ENCODE measurements around the gene BPIFB2.
"Not testable (repeated sequence)": the region's sequence is repeated elsewhere in the genome, so short reads cannot be mapped to it uniquely, and the experiment has no call there.

BPIFB2 gene, protein sequence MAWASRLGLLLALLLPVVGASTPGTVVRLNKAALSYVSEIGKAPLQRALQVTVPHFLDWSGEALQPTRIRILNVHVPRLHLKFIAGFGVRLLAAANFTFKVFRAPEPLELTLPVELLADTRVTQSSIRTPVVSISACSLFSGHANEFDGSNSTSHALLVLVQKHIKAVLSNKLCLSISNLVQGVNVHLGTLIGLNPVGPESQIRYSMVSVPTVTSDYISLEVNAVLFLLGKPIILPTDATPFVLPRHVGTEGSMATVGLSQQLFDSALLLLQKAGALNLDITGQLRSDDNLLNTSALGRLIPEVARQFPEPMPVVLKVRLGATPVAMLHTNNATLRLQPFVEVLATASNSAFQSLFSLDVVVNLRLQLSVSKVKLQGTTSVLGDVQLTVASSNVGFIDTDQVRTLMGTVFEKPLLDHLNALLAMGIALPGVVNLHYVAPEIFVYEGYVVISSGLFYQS

DNA sequence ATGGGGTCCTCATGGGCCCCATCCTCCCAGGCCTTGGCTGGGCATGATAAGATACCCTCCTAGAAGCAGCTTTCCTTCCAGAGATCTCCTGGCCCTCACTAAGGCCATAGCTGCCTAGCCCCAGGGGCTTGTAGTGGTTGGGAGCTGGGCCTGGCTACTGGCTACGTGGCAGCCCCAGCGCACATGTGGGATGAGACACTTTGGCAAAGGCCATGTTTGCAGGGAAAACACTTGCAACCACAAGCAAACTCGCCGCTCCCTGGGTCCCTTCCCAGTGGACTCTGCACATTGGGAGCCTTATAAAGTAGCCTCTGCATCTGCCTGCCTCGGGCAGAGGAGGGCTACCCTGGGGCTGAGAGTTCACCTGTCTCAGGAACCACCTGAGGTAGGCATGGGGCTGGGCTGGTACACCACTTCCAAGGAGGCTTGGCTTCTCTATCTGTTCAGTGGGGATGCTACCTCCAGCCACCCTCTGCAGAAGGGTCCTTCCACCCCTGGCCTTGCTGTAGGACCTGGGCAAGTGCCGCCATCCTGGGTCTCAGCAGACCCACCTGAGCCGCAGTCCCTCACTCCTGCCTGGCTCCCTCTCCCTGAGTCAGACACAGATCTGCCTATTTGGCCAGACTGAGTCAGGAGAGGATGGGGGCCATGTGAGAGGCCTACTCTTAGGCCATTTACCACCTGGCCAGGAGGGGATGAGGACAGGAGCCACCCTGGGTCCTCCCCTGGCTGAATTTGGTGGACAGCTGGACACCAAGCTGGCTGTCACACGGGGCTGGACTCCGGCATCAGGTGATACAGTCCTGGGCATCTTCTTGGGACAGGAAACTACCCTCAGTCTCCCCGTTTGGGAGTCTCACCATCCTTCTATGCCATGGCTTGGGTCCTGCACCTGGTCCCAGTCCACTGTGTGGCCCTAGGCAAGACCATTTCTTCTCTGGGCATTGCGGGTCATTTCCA, at the start of gene BPIFB2:
Gene BPIFB2, plus strand, starts transcription at position 329 of the 960 bp plus-strand sequence. CDS start 871 bp downstream, outside the sequence.
- DNase-seq: no peak

DNA sequence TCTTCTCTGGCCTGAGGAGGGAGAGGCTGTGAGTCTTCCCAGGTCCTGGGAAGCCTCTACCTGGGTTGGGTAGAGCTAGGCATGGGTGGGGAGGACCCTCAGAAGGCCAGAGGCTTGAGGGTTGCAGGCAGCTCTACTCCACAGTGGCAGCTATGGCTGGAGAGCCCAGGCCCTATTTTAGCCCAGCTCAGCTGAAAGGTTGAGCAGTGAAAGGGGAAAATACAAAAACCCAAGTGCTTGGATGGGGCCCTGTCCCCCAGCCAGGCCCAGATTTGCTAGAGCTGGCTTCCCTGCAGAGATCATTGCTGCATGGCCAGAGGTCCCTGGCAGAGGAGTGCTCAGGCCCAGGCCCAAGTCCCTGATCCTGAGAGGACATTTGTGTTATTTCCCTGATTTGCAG, 48.9 kb upstream of the BPIFB2 start:
- no peak for DNase-seq

DNA sequence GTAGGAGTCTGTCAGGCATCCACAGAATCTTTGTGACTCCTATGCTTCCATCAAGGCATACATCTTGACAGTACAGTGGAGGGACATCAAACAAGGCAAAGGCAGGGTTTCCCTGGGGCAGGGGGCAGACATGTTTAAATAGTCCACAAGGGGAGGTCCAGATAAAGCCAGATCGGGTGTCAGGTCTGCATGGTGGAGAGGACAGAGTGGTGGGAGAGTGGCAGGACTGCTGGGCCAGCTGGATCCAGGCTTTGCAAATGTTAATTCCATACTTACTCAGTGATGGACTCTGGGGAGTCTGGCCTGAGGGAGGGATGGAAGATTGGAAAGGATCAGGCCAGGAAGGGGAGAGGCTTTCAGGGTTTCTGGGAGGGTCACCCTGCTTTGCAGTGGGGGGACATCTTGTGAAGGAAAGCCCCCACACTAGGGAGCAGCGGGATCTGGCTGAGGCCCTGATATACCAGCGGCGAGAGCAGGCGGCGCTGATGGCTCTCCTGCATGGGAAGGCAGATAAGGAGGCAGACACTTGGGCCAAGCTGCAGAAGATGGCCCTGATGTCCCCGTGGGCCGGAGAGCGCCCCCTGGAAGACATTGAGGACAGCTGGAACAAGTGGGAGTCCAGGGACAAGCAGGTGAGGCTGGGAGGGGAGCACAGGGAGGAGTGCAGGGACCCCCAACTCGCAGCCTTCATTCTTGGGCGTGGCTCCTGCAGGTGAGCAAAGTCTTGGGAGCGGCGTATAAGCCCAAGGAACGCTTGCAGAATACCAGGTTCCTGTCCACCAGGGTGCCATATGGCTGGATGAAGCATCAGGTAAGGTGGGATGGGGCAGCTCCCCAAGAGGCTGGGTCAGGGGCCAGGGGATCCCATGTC, 47.9 kb upstream of the BPIFB2 start:
- no peak for DNase-seq

DNA sequence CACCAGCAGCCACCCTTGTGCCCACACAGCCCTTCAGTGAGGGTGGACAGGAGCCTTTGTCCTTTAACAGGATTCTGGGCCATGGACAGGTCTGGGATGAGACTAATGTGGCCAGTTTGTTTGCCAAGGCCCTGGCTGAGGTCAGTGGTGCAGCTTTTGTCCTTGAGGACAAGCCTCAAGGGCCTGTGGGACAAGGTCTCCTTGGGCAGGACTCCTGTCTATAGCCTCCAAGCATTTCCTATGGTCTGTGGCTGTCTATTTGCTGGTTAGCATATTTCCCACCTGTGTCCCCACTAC, 47.3 kb upstream of the BPIFB2 start:
- DNase-seq: no peak

DNA sequence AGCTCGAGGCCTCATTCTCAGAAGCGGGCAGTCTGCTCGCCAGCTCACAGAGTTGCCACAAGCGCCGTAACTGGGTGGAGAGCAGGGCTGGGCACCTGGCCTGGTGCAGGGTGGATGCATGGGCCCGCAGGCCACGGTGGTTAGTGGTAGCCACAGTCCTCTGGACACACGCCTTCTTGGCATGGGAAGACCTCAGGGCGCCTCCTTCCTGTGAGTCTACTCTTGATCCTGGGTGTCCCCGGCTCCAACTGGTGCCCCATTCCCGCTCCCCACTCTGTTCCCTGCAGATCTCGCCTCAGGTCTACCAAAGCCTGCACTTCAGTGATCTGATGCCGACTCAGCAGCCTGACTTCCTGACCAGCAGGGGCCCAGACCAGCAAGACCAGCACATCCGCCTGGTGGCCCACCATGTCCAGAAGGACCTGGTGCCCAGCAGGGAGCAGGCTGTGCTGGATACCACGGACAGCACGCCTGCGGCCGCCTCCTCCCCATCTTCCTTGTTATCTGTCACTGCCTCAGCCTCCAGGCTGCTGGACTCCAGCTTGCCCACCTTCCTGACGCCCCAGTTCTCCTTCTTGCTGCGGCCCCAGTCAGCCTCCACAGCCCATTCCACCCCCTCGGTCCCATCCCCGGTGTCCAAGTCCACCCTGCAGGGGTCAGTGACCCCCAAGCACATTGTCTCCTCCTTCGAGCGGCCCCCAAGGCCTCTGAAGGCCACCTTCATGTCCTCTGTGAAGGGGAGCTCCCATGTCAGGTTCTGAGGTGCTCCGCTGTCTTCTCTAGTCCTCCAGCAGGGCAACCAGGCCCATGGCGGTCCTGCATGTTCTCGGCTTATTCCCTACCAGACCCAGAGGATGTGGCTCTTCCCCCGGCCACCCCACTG, 46.4 kb upstream of the BPIFB2 start:
- no peak for DNase-seq

DNA sequence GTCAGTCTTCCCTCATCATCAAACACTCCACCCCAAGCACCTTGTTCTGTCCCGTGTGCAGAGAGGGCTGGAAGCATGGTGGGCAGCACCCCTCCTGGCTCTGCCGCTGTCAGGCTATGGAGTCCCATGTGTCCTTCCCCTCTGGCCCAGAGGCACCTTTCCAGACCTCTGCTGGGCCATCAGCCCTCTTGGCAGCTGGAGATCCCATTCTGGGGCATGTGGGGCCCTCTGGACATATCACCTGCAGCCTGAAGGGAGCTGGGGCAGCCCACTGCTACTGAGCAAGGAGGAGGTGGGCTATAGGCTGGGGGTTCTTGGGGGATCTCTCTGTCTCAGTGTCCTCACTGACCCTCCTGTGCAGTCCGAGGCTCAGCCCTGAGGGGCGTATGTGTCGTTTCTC, 45.5 kb upstream of the BPIFB2 start:
- no peak for DNase-seq

DNA sequence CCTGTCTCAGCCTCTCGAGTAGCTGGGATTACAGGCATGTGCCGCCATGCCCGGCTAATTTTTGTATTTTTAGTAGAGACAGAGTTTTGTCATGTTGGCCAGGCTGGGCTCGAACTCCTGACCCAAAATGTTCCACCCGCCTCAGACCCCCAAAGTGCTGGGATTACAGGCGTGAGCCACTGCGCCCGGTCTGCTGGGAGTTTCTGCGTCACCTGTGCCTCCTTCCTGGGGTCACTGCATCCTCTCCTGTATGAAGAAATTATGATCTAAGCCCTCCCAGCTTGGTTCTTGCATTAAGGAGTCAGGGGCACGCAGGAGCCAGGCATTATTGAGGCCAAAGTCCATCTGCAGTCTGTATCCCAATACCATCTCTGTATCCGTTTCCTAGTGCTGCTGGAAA, 44.9 kb upstream of the BPIFB2 start:
- not testable (repeated sequence) for DNase-seq

DNA sequence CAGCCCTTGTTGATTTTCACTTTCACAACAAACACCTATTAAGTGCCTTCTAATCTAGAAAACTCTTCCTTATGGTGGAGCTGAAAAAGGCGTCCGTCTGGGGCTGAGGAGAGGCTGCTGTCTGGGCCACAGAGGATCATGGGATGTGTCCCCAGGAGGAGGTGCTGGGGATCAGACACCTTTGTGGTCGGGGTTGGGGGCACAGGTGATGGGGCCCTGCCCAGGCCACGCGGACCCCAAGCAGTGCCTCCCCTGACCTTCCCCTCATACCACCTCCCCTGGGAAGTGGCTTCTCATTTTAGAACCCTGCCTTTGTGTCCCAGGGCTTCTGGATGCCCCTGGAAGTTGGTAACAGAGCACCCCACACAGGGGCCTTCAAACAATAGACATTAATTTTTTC, 44.3 kb upstream of the BPIFB2 start:
- DNase-seq: no peak

DNA sequence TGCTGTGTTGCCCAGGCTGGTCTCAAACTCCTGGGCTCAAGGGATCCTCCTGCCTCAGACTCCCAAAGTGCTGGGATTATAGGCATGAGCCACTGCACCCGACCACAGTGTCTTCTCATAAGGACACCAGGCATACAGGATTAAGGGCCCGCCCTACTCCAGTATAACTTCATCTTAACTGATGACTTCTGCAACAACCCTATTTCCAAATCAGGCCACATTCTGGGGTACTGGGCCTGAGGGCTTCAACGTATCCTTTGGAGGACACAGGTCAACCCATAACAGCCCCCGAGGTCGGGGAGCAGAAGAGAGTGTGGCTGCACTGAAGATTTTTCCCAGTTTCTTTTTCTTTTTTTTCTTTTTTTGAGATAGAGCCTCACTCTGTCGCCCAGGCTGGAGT, 42.9 kb upstream of the BPIFB2 start:
- DNase-seq: no peak

DNA sequence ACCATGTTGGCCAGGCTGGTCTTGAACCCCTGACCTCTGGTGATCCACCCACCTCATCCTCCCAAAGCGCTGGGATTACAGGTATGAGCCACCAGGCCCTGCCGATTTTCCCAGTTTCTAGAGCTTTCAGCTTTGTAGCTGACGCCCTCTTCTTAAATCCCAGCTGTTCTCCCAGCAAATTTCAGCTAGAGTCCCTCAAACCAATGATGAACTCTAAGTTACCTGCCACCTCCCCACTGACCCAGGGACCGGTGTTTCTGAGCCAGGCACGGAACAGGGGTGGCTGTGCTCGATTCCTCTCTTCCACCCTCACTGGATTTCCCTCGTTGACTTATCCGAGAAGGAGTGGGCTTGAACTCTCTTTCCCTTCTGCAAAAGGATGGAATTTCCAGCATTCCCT, 42.4 kb upstream of the BPIFB2 start:
- no peak for DNase-seq

DNA sequence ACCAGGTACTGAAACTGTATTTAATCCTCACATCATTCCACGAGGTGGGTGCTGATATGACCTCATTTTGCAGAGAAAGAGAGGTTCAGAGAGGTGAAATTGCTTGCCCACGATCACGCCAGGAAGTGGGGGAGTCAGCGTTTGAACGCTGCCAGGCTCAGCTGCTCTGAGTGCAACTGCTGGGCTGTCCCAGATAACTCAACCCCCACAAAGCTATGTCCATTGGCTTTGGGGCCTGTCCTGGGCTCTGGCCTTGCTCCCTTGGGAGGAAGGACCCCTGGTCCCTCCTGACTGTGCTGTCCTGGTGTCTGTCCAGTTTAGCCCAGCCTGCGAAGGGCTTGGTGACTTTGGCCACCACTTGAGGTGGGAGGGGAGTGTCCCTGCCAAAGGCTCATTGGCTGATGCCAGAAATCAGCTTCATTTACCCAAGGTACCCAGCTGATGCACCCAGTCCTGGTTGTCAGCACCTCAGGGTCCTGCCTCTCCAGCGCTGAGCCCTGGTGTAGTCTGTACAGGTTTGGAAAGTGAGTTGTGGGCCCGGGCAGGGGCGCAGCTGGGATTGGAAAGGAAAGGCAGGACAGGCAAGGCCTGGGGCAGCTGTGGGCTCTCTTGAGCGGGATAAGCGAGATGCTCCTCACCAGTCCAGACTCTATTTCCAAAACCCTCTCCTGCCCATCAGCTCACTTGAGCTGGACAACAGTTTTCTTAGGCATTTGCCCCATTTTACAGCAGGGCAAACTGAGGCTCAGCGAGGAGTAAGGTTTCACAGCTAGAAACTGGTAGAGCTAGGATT, 41.7 kb upstream of the BPIFB2 start:
- DNase-seq: no peak

DNA sequence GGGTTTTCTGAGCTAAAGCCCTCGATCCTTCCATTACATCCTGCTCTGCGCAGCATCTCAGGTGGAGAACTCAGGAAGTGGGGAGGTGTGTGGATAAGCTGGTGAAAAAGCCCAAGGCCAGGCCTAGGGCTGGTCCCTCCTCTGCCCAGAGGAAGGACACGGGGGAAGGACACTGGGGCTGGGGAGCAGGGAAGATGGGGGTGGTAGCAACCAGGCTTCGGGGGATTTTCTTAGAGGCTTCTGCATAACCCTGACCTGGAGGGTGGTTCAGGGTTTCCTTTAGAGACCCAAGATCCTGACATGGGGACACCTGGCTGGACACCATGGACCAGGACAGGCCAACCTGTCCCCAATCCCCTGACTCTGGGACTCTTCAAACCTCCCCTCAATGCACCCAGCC, 41.1 kb upstream of the BPIFB2 start:
- DNase-seq: no peak

DNA sequence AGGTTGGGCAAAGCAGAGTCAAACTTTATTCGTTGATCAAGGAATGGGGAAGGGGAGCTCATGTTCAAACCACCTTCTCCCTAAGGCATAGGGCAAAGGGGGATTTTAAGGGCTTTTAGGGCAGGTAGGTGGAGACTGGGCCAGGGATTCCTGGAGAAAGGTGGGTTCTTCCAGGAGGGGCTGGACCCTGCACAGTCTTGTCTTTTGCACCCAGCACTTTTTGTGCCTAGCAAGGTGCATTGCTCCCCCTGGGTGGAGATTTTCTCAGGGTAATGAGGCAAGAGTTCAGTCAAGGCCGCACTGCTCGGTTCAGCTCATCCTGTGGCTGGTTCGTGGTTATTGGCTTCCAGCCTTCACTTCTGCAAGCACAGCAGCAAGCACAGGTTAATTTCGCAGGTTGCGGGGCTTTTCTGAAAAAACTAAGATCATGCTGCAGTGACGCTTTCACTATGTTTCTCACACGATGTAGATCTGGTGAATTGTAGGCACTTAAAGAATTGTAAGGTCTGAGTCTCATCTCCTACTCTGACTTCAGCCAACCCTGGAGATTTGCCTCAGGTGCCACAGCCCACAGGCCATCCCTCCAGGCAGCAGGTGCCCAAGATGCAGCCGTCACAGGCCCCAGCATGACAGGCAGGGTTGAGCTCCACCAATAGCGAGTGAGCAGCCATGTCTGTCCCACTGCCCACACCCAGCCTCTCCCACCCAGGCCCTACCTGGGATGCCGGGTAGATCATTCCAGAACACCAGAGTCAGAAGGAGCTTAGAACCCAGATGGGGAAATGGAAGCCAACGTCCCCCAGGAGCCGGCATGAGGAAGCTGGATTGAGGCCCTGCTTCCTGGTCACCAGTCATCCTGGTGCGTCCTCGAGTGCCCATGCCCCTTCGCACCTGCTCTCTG, 40.4 kb upstream of the BPIFB2 start:
- DNase-seq: no peak

DNA sequence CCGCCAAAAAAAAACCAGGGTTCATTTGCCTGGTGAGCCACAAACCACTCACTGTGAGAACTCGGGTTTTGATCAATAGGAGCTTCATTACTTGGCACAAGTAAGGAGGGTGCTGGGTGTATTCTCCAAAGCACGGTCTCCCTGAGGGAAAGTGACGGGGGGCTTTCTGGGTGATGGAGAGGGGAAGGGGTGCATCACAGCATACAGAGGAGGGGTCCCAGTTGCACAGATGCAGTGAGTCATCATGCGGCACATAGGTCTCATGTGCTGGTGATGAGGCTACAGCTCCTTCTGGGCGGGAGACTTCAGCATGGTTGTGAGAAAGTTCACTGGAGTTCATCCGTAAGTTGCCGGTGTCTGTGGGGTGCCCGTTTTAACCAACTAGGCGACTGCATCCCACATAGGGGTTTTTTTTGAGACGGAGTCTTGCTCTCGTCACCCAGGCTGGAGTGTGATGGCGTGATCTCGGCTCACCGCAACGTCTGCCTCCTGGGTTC, 39.5 kb upstream of the BPIFB2 start:
- DNase-seq: no peak

DNA sequence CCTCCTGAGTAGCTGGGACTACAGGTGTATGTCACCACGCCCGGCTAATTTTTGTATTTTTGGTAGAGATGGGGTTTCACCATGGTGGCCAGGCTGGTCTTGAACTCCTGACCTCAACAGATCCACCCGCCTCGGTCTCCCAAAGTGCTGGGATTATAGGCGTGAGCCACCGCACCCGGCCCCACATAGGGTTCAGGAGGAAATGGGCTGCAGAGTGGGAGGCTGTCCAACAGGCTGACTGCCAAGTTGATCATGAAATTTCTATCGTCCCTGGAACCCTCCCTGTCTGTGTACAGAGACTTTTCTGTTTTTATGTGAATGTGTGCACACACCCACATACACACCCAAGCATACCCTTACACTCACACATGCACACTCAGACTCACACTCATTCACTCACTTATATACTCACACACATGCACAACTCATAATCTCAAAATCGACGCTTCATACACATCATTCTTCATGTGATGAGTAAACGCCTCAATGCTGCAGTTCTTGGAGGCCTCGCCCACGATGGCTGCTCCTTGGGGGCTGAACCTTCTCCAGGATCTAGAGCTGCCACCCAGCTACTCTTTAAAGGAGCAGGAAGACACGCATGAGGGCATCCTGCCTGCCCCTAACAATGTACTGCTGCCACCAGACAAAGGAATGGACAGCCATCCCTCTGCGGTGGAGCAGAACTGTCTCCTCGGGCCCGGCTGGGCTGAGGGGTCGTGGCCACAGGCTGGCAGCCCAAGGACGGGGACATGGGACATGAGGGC, 38.8 kb upstream of the BPIFB2 start:
- no peak for DNase-seq

DNA sequence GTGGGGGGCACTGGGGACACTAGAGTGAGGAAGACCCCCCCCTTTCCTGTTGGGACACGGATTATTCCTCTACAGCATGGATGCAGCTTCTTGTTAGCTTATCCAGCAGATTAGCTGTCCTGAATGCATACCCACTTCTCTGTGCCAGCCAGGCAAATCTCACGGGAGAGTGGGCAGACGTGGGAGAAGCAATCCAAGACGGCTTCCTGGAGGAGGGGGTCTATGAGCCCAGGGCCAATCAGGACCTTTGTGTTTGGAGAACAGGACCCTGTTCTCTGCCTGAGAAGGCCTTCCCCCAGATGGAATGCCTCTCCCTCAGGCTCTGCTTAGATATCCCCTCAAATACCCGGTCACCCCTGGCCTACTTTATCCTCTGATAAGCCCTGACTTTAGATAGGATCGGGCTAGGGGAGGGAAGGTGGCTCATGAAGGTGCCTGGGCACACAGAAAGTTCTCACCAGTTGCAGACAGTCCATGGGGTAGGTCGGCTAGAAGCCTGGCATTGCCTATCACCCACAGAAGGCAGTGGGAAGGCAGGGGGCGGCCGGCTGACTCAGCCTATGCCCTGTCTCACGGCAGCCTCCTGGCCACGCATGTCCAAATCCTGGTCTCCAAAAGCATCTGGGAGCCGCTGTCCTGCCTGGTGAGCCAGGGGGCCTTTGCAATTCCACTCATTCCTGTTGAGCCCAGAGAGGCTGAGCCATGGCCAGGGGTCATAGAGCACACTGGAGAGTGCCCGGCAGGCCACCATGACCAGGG, 38.0 kb upstream of the BPIFB2 start:
- no peak for DNase-seq

DNA sequence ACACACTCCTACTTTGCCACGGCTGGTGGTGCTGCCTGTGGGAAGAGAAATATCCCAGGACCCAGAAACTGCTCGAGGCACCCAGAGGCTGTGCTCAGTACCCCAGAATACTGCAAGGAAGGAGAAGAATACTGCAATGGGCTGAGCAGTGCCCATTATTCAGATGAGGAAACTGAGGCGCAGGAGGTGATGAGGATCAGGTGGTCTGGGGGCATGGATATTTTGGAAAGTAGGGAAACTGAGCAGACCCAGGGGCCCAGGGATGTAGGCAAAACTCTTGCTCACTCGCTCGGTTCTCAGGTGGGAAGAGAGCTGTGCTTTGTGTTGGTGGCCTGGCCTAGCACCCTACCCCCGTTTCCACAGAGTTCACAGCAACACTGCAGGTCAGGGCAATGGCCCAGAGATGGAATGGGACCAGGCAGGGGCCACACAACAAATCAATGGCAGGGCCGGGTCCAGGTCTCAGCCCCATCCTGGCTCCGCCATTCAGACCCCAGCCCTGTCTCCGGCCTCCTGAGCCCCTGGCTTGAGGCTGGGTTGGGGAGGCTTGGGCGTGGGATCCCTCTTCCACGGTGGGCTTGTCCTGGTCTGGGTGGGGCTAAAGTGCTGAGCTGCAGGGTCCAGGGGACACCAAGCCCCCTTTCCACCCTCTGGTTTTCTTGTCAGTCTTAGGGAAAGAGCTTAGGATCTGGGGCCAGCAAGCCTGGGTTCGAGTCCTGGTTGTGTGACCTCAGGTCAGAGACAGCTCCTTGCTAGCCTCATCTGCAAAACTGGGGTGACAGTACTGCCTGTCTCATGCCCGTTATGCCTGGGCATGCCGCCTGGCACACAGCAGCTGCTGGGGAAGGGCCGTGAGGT, 37.2 kb upstream of the BPIFB2 start:
- no peak for DNase-seq

Measured in inflammatory macrophage treated with lipopolysaccharide for 4 hours (primary cell).